ENCODE results near the gene GALNT2. TPM values are rescaled to one million over a fixed set of nuclear protein-coding genes. Genes with fewer than 3 reads are reported as not detected.

Gene GALNT2
- total RNA-seq, 1 donor = 69.5 TPM

- H3K4me3 ChIP-seq (ENCODE audit: low read depth, low read length) = no peak overlapping the region
- no peak for DNase-seq (ENCODE audit: low read depth)
- TF ChIP-seq CTCF (IDR thresholded peaks at IDR 0.05; ENCODE audit: insufficient read depth, low read depth, low read length) = no peak
Measured at GRCh38 chr1:230148768-230149469, 81.9 kb downstream of the GALNT2 start.

GRCh38 chr1:230149751-230150584 lies 82.9 kb downstream of the GALNT2 start:
- TF ChIP-seq CTCF (IDR thresholded peaks at IDR 0.05; ENCODE audit: insufficient read depth, low read depth, low read length) = no peak
- no peak overlapping the region for H3K4me3 ChIP-seq (ENCODE audit: low read depth, low read length)
- DNase-seq (ENCODE audit: low read depth) = no peak

GRCh38 chr1:230150615-230151014 lies 83.6 kb downstream of the GALNT2 start:
- TF ChIP-seq CTCF (IDR thresholded peaks at IDR 0.05; ENCODE audit: insufficient read depth, low read depth, low read length) = no peak
- no peak for DNase-seq (ENCODE audit: low read depth)
- H3K4me3 ChIP-seq (ENCODE audit: low read depth, low read length) = no peak overlapping the region

- TF ChIP-seq CTCF (IDR thresholded peaks at IDR 0.05; ENCODE audit: insufficient read depth, low read depth, low read length) = no peak
- no peak for DNase-seq (ENCODE audit: low read depth)
- H3K4me3 ChIP-seq (ENCODE audit: low read depth, low read length) = no peak overlapping the region
Measured at GRCh38 chr1:230151924-230152468, 85.0 kb downstream of the GALNT2 start.

- H3K4me3 ChIP-seq (ENCODE audit: low read depth, low read length) = no peak overlapping the region
- no peak for DNase-seq (ENCODE audit: low read depth)
- no peak for TF ChIP-seq CTCF (IDR thresholded peaks at IDR 0.05; ENCODE audit: insufficient read depth, low read depth, low read length)
Measured at GRCh38 chr1:230152999-230153398, 86.0 kb downstream of the GALNT2 start.

- no peak for TF ChIP-seq CTCF (IDR thresholded peaks at IDR 0.05; ENCODE audit: insufficient read depth, low read depth, low read length)
- no peak overlapping the region for H3K4me3 ChIP-seq (ENCODE audit: low read depth, low read length)
- peak; percentile 95 for DNase-seq (ENCODE audit: low read depth)
Measured at GRCh38 chr1:230153641-230154296, 86.7 kb downstream of the GALNT2 start.
